Measurements from ENCODE around the gene RANBP17. TPM values are rescaled to one million over a fixed set of nuclear protein-coding genes. Genes with fewer than 3 reads are reported as not detected.
A peak's percentile ranks its signal among the peaks of the same experiment; 100 is the strongest.

The RANBP17 gene
- total RNA-seq, 1 experiment from 2014 or later = 14.5 TPM

DNA sequence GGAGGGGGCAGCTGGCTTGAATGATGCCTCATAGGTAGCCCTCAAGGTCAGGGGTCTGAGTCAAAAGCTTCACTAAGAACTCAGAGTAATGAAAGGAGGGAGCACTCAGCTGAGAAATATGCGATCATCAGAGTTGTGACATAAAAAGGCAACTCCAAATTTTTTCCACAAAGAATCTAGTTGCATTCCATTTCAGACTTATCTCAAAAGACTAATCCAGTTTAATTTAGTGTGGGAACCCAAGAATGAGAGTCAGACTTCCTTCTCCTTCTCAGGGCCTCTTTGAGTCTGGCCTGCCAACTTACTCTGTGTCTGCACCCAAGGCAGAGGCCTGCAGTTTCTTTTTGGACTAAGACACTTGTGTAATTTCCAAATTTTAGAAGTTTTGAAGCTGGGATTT lies 43.6 kb upstream of the RANBP17 start:
- intact Hi-C loops (cut with micrococcal nuclease; ENCODE audit: unreplicated experiment) = no loop called here
- Histone ChIP-seq H3K4me3 (no peak overlapping the region), H2AFZ (no peak overlapping the region), H3K36me3 (ENCODE audit: low read depth) (no peaks in the 10 kb centered on the region), H3K27me3 (ENCODE audit: insufficient read depth, low read depth) (no peaks in the 10 kb centered on the region), H3K79me2 (ENCODE audit: low read depth) (no peaks in the 10 kb centered on the region), H4K20me1 (ENCODE audit: insufficient read depth) (no peaks in the 10 kb centered on the region), H3K9me2 (ENCODE audit: insufficient read depth) (no peaks in the 10 kb centered on the region), H3K4me1 (replicated peaks; ENCODE audit: insufficient read depth) (0 out of 2 replicates have a peak, but pooled peaks cover 7% of the 10 kb centered on the region), H3K9me3 (ENCODE audit: insufficient read depth, low read depth) (no peaks in the 10 kb centered on the region), H3K4me2 (no peak overlapping the region), H3F3A (ENCODE audit: insufficient read depth, low read depth) (no peaks in the 10 kb centered on the region), H3K27ac (no peak overlapping the region)
- peak in 1 of 2 experiments; percentile 46 for DNase-seq
- POLR2A ChIA-PET (ENCODE audit: unreplicated experiment) = no interaction called here
- CTCF ChIA-PET = no interaction called here
- BruUV-seq (replicated peaks) = no TSS peak
- TF ChIP-seq EZH2 (IDR thresholded peaks at IDR 0.05; ENCODE audit: low read depth) (no peak), CTCF (conservative IDR thresholded peaks at IDR 0.05) (no peak)

DNA sequence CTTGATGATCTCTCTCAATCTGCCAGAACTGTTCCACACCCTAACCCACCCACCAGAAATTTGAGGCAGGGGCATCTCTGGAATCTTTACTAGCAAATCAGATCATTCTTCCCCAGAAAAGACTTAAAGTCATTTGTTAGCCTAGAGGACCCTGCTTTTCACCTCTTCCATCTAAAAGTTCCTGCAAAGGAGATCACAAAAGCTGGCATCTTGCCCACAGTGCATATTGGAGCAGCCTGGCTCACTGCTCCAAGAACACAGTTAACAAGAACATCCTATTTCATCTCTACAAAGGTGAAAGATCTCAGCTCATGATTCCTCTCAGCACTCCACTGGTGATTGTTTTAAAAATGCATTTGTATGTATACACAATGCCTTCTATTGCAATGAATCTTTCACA lies 42.0 kb upstream of the RANBP17 start:
- no TSS peak for BruUV-seq (replicated peaks)
- intact Hi-C loops (cut with micrococcal nuclease; ENCODE audit: unreplicated experiment) = no loop called here
- Histone ChIP-seq H3K9me2 (ENCODE audit: insufficient read depth) (no peaks in the 10 kb centered on the region), H3F3A (ENCODE audit: insufficient read depth, low read depth) (no peaks in the 10 kb centered on the region), H3K4me1 (replicated peaks; ENCODE audit: insufficient read depth) (0 out of 2 replicates have a peak, but pooled peaks cover 7% of the 10 kb centered on the region), H3K27ac (no peak overlapping the region), H3K9me3 (ENCODE audit: insufficient read depth, low read depth) (no peaks in the 10 kb centered on the region), H3K27me3 (ENCODE audit: insufficient read depth, low read depth) (no peaks in the 10 kb centered on the region), H4K20me1 (ENCODE audit: insufficient read depth) (no peaks in the 10 kb centered on the region), H3K4me2 (no peak overlapping the region), H3K4me3 (no peak overlapping the region), H3K79me2 (ENCODE audit: low read depth) (no peaks in the 10 kb centered on the region), H2AFZ (no peak overlapping the region), H3K36me3 (ENCODE audit: low read depth) (no peaks in the 10 kb centered on the region)
- POLR2A ChIA-PET (ENCODE audit: unreplicated experiment) = no interaction called here
- TF ChIP-seq CTCF (conservative IDR thresholded peaks at IDR 0.05) = no peak
- no peak for TF ChIP-seq EZH2 (IDR thresholded peaks at IDR 0.05; ENCODE audit: low read depth)
- no peak for DNase-seq
- CTCF ChIA-PET = interaction anchor here (0.6 kb wide), 1 partner anchor 13 kb away, joined by 3 read pairs; no protein-coding TSS in a partner anchor

DNA sequence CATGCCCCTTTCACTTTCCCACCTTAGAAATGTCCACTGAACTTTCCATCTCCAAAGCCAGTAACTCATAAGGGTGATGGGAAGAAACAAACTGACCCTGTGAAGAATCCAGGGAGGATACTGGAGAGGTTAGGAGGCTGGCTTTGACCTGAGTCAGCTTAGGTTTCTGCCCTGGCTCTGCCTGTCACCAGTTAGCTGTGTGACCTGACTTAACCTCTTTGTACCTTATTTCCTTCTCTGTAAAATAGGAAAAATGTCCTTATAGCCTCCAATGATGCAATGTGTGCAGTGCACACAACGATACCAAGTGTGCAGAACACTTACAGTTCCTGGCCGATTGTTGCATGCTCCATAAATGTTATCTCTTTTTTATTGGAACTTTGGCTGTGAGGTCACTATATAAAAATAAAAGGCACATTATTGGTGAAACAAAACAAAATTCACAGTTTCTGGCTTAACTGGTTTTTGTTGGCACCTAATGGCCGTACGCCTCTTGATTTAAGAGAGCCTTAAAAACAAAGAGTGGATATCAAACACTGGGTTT lies 40.5 kb upstream of the RANBP17 start:
- CTCF ChIA-PET = no interaction called here

More for the DNA sequence above, 40.5 kb upstream of the RANBP17 start:
- no peaks in the 10 kb centered on the region for H3K27me3 ChIP-seq (ENCODE audit: insufficient read depth, low read depth)
- no peaks in the 10 kb centered on the region for H3K79me2 ChIP-seq (ENCODE audit: low read depth)
- POLR2A ChIA-PET (ENCODE audit: unreplicated experiment) = no interaction called here
- no peaks in the 10 kb centered on the region for H3K36me3 ChIP-seq (ENCODE audit: low read depth)
- intact Hi-C loops (cut with micrococcal nuclease; ENCODE audit: unreplicated experiment) = no loop called here
- no peak overlapping the region for H2AFZ ChIP-seq
- H3K4me1 ChIP-seq (replicated peaks; ENCODE audit: insufficient read depth) = 0 out of 2 replicates have a peak, but pooled peaks cover 7% of the 10 kb centered on the region
- H3K4me2 ChIP-seq = no peak overlapping the region
- no peak overlapping the region for H3K4me3 ChIP-seq
- H3K27ac ChIP-seq = no peak overlapping the region
- no peaks in the 10 kb centered on the region for H3K9me3 ChIP-seq (ENCODE audit: insufficient read depth, low read depth)
- no peaks in the 10 kb centered on the region for H3K9me2 ChIP-seq (ENCODE audit: insufficient read depth)
- no peak for TF ChIP-seq EZH2 (IDR thresholded peaks at IDR 0.05; ENCODE audit: low read depth)
- TF ChIP-seq CTCF (conservative IDR thresholded peaks at IDR 0.05) = no peak
- no peaks in the 10 kb centered on the region for H4K20me1 ChIP-seq (ENCODE audit: insufficient read depth)
- H3F3A ChIP-seq (ENCODE audit: insufficient read depth, low read depth) = no peaks in the 10 kb centered on the region
- no TSS peak for BruUV-seq (replicated peaks)
- DNase-seq = peak in 1 of 2 experiments; percentile 56

Measured in PC-9 (cell line).